HG02884 (cell line): Measurements from ENCODE around the gene C12orf75.

Experiments used
- ATAC-seq: cut with Tn5 transposase; IDR thresholded peaks from one replicate; pipeline ENCODE4 v1.9.1; 2021; ENCODE audit warnings: mild to moderate bottlenecking, moderate library complexity; ENCODE audit not compliant: unreplicated experiment

Gene C12orf75

DNA sequence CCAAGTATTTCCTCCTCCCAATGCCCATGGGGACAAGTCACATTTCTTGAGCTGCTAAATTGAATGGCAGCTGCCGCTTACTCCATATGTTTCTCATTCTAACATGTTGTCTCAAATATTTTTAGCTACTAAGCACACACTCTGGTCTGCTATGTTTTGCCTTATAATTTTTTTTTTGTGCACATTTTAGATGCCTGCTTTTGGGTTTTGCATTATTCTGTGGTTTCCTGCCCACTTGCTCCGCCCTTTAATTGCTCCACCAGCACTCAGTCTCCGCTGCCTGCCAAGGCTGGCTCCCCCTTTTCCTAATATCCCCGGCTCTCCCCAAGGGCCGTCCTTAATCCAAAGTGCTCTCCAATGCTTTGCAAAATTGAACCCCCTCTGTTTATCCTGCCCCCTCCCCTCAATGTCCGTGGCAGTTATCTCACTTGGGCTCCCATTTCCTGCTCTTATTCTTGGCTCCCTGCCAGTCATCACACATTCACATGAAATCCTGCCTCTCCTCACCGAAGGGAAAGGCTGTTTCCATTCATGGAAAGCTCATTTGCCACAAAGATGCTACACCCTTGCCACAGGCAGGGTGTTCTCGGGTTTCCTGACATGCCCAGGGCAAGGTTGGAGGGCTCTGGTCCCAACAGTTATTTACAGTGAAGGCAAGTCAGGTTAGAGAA is 79.4 kb downstream of the C12orf75 start:
- no peak for ATAC-seq

DNA sequence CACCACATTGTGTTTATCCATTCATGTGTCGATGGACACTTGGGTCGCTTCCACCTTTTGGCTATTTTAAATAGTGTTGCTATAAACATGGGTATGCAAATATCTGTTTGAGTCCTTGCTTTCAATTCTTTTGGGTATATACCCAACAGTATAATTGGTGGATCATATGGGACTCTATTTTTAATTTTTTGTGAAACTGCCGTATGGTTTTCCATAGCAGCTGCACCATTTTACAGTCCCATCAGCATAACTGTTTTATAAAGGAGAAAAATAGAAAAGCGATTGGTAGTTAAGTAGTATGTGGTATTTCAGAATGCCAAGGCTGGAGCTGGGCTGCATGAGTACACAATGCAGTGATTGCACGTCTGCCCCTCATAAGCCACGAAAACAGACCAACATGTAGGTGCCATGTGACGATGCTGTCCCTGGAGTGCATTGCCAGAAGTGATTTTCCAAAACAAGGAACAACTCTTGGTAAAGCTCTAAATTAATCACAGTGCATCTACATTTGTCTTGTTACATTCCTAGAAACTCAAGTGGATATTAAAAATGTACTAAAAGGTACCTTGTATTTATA is 83.5 kb downstream of the C12orf75 start:
- ATAC-seq: no peak

DNA sequence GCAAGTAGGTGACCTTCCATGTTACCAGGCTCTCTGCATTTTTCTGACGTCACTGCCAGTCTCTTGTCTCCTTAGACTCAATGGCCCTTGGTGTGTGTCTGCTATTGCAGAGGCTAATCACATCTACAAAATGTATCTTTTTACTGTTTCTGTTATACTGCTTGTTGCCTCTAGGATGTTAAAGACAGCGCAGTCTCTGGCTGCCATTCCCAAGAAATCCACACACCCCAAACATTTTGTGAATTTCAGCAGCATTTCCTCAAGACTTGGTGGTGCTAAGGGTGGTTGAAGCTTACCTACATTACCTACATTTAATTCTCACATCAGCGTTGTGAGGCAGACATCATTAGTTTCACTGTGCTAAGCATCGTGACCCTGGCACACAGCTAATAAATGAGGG is 87.2 kb downstream of the C12orf75 start:
- no peak for ATAC-seq

DNA sequence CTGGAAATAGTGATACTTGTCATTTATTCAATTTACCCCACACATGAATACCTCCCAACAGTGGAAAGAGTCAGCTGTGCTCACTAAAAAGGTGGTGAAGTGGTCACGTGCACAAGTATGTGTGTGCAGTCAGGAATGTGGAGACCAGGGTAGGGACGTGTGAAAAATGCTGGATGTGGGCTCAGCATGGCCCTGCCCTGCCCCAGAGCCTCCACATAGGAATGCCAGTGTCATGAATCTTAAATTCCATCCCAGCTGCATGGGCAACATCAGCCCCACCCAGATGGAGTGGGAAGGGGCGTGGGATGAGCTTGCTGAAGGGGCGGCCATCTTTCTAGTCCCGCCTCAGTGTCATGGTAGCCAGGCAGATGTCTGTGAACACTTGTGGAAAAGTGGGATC is 87.7 kb downstream of the C12orf75 start:
- no peak for ATAC-seq

DNA sequence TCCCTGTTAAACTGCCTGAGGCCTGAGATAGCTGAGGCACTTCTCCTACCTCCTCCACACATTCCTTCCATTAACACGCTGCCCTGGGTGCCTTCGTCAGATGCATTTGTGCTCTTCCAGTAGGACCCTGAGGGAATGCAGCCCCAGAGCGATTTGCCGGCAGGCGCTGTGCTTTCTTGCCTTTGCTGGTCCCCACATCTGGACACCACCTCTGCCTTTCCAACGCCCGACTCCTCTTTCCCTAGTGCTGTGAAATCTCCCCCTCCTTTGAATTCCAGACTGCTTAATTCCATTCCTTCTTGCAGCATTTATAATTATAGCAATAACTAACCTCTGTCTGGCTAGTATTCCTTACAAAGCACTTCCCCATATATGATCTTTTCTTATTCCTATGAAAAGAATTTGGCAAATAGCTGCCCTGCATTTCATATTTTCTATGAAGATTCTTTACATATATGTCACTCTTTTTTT is 88.4 kb downstream of the C12orf75 start:
- no peak for ATAC-seq

DNA sequence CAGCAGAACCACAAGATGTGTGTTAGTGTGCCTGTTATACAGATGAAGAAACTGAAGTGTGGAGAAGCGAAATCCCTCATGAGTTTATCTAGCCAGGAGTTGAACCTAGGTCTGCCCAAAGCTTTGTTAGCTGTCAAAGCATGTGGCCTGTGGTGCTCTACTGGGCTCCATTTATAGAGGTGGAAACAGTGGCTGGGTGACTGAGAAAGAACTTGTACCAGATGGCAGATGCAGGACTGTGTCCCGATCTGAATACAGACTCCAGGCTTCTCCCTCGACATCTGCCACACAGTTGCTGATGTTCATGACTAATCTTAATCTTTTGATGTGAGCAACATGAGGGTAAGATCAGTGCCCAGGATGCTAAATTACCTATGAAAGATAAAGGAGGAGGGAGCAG is 89.1 kb downstream of the C12orf75 start:
- ATAC-seq: no peak

DNA sequence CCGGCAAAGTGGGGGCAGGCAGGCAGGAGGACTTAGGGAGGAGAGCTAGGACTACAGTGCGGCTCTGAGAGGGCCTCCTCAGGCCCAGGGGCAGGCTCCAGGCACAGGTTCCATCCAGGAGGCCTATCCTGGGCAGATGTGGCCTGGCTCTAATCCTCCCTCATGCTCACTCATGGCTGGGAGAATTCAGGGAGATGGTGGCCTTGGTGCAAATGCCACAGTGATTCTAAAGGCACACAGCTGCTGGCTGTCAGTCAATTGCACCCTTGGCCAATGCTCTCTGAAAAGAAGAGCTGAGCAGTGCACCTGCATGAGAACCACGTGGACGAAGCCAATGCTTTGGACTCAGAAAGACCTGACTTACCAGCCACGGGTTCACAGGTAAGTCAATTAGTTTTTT is 89.6 kb downstream of the C12orf75 start:
- ATAC-seq: no peak

DNA sequence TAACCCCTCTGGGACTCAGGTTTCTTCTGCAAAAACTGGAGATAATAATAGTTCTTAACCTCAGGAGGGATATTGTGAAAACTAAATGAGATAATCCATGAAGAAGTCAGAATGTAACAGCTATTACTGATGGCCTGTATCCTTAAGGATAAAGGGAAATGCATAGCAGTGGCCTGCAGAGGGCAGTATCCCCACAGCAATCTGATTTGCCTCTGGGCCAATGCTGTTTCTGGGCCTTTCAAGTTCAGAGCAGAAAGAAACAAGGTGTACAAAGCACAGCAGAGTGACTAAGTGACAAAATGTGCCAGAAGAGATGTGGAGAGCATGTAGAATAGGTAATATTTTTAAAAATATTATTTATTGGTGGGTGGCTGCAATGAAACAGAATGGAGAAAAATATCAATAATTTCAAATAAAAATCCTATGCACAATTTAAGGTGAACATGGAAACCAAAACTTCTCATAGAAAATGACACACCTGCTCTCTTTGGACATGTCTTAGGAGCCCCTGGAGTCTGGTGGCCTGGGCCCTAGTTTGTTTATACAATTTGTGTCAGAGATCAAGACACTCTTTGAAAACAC is 90.3 kb downstream of the C12orf75 start:
- ATAC-seq: peak; percentile 69
